Measurements from ENCODE around the gene PLPP1.

Gene PLPP1

DNA sequence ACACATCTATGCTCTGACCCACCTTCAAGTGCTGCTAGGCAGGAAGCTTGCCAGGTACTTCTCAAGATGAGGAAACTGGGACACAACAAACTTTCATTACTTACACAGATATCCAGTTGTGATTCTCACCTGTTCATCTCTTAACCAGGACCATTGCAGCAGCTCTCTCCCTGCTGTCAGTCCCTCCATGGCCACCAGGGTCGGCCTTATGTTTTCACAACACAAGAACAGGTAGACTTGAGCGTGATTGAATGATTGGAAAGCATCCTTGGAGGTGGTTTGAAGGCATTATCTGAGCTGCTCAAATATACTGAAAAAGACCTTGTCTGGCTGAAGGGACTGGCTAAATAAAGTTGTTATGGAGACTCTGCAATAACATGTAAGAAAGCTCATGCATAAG is 132.6 kb downstream of the PLPP1 start:
- DNase-seq, result no peak

- DNase-seq, result no peak
These were observed 141.1 kb downstream of the PLPP1 start for GRCh38 chr5:55393501-55394175.

GRCh38 chr5:55392669-55393068 is 142.1 kb downstream of the PLPP1 start:
- no peak for DNase-seq

- no peak for DNase-seq
These were observed 143.1 kb downstream of the PLPP1 start for GRCh38 chr5:55391707-55392106.

- DNase-seq, result no peak
These were observed 146.9 kb downstream of the PLPP1 start for GRCh38 chr5:55387865-55388264.

GRCh38 chr5:55386356-55386755 is 148.4 kb downstream of the PLPP1 start:
- no peak for DNase-seq

- no peak for DNase-seq
These were observed 148.9 kb downstream of the PLPP1 start for GRCh38 chr5:55385846-55386245.

DNA sequence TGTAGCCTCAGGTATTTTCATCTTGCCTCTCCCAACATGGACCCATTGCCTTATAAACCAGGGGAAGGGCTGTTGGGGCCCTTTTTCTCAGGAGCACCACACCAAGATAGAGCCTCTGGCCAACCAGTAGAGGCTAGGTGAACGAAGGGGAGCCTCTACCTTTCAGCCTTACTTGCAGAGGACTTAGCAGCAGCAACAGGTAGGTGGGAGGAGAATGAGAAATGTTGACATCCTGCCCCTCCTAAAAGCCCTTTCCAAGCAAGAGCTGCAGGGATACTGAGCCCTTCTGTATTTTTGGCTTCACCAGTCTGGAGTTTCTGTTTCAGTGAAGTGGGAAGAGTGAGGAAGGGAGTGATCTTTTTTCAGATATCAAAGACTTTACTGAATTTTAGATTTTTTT is 149.5 kb downstream of the PLPP1 start:
- no peak for DNase-seq

DNA sequence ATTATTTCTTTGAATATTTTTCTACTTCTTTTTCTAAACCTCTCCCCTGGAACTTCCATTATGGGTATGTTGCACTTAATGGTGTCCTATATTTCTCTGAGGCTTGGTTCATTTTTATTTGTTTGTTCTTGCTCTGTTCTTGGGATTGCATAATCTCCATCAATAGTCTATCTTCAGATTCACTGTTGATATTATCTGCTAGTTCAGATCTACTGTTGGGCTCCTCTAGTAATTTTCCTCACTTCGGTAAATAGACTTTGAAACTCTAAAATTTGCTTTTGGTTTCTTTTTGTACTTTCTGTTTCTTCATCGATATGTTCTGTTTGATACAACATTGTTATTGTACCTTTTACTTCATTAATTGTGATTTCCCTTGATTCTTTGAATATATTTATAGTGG is 150.7 kb downstream of the PLPP1 start:
- no peak for DNase-seq

GRCh38 chr5:55383254-55383653 is 151.5 kb downstream of the PLPP1 start:
- DNase-seq, result no peak

GRCh38 chr5:55377810-55378209 is 157.0 kb downstream of the PLPP1 start:
- DNase-seq, result no peak
